ENCODE results near the gene METRN.
A peak's percentile ranks its signal among the peaks of the same experiment; 100 is the strongest.

Gene METRN

GRCh38 chr16:674214-674881 is 40.6 kb upstream of the METRN start:
- Mint-ChIP-seq H3K4me3 (no peak overlapping the region), H3K27me3 (peaks cover 13 to 25% of the 10 kb centered on the region in 2 donors), H3K27ac (no peak overlapping the region), H3K9me3 (no peaks in the 10 kb centered on the region), H3K36me3 (peaks cover 15 to 41% of the 10 kb centered on the region in 2 donors), H3K4me1 (peaks cover 15 to 25% of the 10 kb centered on the region in 2 donors)
- DNase-seq: no peak
- no peak for ATAC-seq (replicated peaks)

- Mint-ChIP-seq H3K4me3 (peak within 1 kb of the TSS; percentile 55 to 59), H3K36me3 (peaks cover 13 to 35% of the 10 kb centered on the region in 2 donors), H3K4me1 (peaks cover 17 to 21% of the 10 kb centered on the region in 2 donors), H3K9me3 (no peaks in the 10 kb centered on the region), H3K27ac (peak within 1 kb of the TSS; percentile 56), H3K27me3 (peaks cover 13 to 25% of the 10 kb centered on the region in 2 donors)
- DNase-seq: no peak
- ATAC-seq (replicated peaks): no peak
These were observed 39.7 kb upstream of the METRN start, which contains the start of gene RHBDL1 for GRCh38 chr16:674968-675883. RHBDL1 (plus strand) TSS chr16:675671; CDS start chr16:675791, 120 bp downstream.

- Mint-ChIP-seq H3K4me3 (no peak overlapping the region), H3K9me3 (no peaks in the 10 kb centered on the region), H3K4me1 (peaks cover 18 to 23% of the 10 kb centered on the region in 2 donors), H3K27me3 (peaks cover 13 to 25% of the 10 kb centered on the region in 2 donors), H3K36me3 (peaks cover 15 to 30% of the 10 kb centered on the region in 2 donors), H3K27ac (no peak overlapping the region)
- DNase-seq: no peak
- ATAC-seq (replicated peaks): no peak
These were observed 38.9 kb upstream of the METRN start for GRCh38 chr16:675884-676564.

- Mint-ChIP-seq H3K36me3 (peaks cover 20 to 29% of the 10 kb centered on the region in 2 donors), H3K27ac (no peak overlapping the region), H3K27me3 (peaks cover 13 to 25% of the 10 kb centered on the region in 2 donors), H3K4me1 (peaks cover 22 to 28% of the 10 kb centered on the region in 2 donors), H3K4me3 (no peak overlapping the region), H3K9me3 (no peaks in the 10 kb centered on the region)
- ATAC-seq (replicated peaks) (no peak), DNase-seq (no peak)
These were observed 38.4 kb upstream of the METRN start for GRCh38 chr16:676565-676902.

- ATAC-seq (replicated peaks) (no peak), DNase-seq (no peak)
- Mint-ChIP-seq H3K9me3 (no peaks in the 10 kb centered on the region), H3K4me3 (no peak overlapping the region), H3K36me3 (peaks cover 21 to 30% of the 10 kb centered on the region in 2 donors), H3K27me3 (peaks cover 13 to 25% of the 10 kb centered on the region in 2 donors), H3K27ac (no peak overlapping the region), H3K4me1 (peaks cover 26 to 31% of the 10 kb centered on the region in 2 donors)
These were observed 38.0 kb upstream of the METRN start for GRCh38 chr16:676913-677312.

- Mint-ChIP-seq H3K36me3 (peaks cover 24 to 34% of the 10 kb centered on the region in 2 donors), H3K9me3 (no peaks in the 10 kb centered on the region), H3K27me3 (peaks cover 13 to 25% of the 10 kb centered on the region in 2 donors), H3K4me3 (no peak overlapping the region), H3K4me1 (peaks cover 29 to 38% of the 10 kb centered on the region in 2 donors), H3K27ac (no peak overlapping the region)
- ATAC-seq (replicated peaks) (no peak), DNase-seq (no peak)
These were observed 37.4 kb upstream of the METRN start for GRCh38 chr16:677316-678190.

GRCh38 chr16:678209-678857 is 36.6 kb upstream of the METRN start:
- ATAC-seq (replicated peaks): no peak
- Mint-ChIP-seq H3K27ac (no peak overlapping the region), H3K4me3 (peak overlapping the region in 1 of 2 donors; percentile 44)

GRCh38 chr16:678858-679813 is 35.8 kb upstream of the METRN start:
- Mint-ChIP-seq H3K27ac (peak overlapping the region; percentile 82), H3K9me3 (no peaks in the 10 kb centered on the region), H3K36me3 (peaks cover 22 to 35% of the 10 kb centered on the region in 2 donors), H3K4me3 (peak overlapping the region; percentile 88 to 91), H3K27me3 (peaks cover 13 to 25% of the 10 kb centered on the region in 2 donors), H3K4me1 (peaks cover 34 to 51% of the 10 kb centered on the region in 2 donors)
- peak; percentile 30 for DNase-seq
- peak; percentile 12 to 15 for ATAC-seq (replicated peaks)

More at GRCh38 chr16:678209-678857, 36.6 kb upstream of the METRN start:
- H3K36me3 Mint-ChIP-seq: peaks cover 22 to 36% of the 10 kb centered on the region in 2 donors
- no peak for DNase-seq
- no peaks in the 10 kb centered on the region for H3K9me3 Mint-ChIP-seq
- H3K27me3 Mint-ChIP-seq: peaks cover 13 to 25% of the 10 kb centered on the region in 2 donors
- peaks cover 31 to 46% of the 10 kb centered on the region in 2 donors for H3K4me1 Mint-ChIP-seq

- Mint-ChIP-seq H3K9me3 (no peaks in the 10 kb centered on the region), H3K27ac (peak within 1 kb of the TSS; percentile 94), H3K36me3 (peaks cover 21 to 36% of the 10 kb centered on the region in 2 donors), H3K27me3 (peaks cover 10 to 21% of the 10 kb centered on the region in 2 donors), H3K4me3 (peak within 1 kb of the TSS; percentile 89 to 91), H3K4me1 (peaks cover 33 to 55% of the 10 kb centered on the region in 2 donors)
- DNase-seq: peak; percentile 83
- ATAC-seq (replicated peaks): peak; percentile 53 to 64
These were observed 34.9 kb upstream of the METRN start, which contains the start of gene STUB1 for GRCh38 chr16:679814-680624. STUB1 (plus strand) TSS chr16:680410; CDS start chr16:680526, 116 bp downstream.

- Mint-ChIP-seq H3K27ac (no peak overlapping the region), H3K4me1 (peaks cover 29 to 52% of the 10 kb centered on the region in 2 donors), H3K36me3 (peaks cover 21 to 37% of the 10 kb centered on the region in 2 donors), H3K9me3 (no peaks in the 10 kb centered on the region), H3K4me3 (peak overlapping the region; percentile 89 to 91), H3K27me3 (peaks cover 6 to 16% of the 10 kb centered on the region in 2 donors)
- no peak for DNase-seq
- no peak for ATAC-seq (replicated peaks)
These were observed 34.3 kb upstream of the METRN start for GRCh38 chr16:680625-680945.

GRCh38 chr16:680967-681745 is 33.8 kb upstream of the METRN start:
- no peak for ATAC-seq (replicated peaks)
- no peak for DNase-seq
- peaks cover 6 to 16% of the 10 kb centered on the region in 2 donors for H3K27me3 Mint-ChIP-seq
- no peaks in the 10 kb centered on the region for H3K9me3 Mint-ChIP-seq
- H3K4me3 Mint-ChIP-seq: peak overlapping the region; percentile 78 to 91
- H3K27ac Mint-ChIP-seq: peak overlapping the region; percentile 79
- peaks cover 21 to 43% of the 10 kb centered on the region in 2 donors for H3K36me3 Mint-ChIP-seq
- H3K4me1 Mint-ChIP-seq: peaks cover 30 to 58% of the 10 kb centered on the region in 2 donors
